ENCODE measurements around the gene SHB. TPM values are rescaled to one million over a fixed set of nuclear protein-coding genes. Genes with fewer than 3 reads are reported as not detected.

Gene SHB
- polyA plus RNA-seq, 4 donors, result 14.8 to 24.6 (median 15.7) TPM

- no peak for DNase-seq (ENCODE audit: low read depth in 4 of 4, low spot score in 3 of 4)
Measured at GRCh38 chr9:38012767-38013450, 56.1 kb downstream of the SHB start.

DNA sequence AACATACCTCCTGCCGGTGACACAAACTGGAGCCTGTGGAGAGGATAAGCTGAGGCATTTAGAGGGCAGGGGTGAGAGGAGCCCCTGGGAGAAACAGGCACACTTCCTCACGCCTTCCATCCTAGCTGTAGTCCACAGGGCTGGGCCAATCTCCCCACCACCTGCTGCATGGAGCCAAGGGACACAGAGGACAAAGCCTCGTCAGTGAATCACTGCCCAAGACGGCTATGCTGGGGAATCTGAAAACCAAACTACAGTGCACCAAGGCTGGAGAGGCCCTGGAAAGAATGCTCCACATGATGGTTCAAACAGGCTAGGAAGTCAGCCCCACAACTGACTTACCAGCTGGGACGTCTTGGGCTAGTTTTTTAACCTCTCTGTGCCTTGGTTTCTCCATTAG is 57.0 kb downstream of the SHB start:
- DNase-seq (ENCODE audit: low read depth in 4 of 4, low spot score in 3 of 4), result no peak

GRCh38 chr9:38010918-38011704 is 57.9 kb downstream of the SHB start:
- no peak for DNase-seq (ENCODE audit: low read depth in 4 of 4, low spot score in 3 of 4)

- DNase-seq (ENCODE audit: low read depth in 4 of 4, low spot score in 3 of 4), result no peak
Measured at GRCh38 chr9:38009990-38010389, 59.0 kb downstream of the SHB start.

GRCh38 chr9:38009035-38009501 is 60.0 kb downstream of the SHB start:
- no peak for DNase-seq (ENCODE audit: low read depth in 4 of 4, low spot score in 3 of 4)

- DNase-seq (ENCODE audit: low read depth in 4 of 4, low spot score in 3 of 4), result no peak
Measured at GRCh38 chr9:38008168-38009034, 60.6 kb downstream of the SHB start.

DNA sequence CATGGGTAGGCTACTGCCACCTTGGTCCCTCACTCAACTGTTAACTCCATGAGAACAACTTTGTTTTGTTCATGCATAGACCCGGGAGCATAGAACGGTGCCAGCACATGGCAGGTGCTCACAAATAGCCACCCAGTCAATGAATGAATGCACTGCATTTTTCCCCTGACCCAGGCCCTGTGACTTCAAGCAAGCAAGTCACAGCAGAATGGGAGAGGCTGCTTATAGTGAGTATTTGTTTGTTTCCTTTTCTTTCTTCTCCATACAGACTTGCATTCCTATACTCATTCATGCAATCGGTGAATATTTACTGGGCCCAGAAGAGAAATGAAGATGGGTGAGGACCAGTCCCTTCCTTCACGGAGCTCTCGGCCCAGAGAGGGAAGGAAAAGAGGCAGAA is 62.0 kb downstream of the SHB start:
- DNase-seq (ENCODE audit: low read depth in 4 of 4, low spot score in 3 of 4), result no peak

- no peak for DNase-seq (ENCODE audit: low read depth in 4 of 4, low spot score in 3 of 4)
Measured at GRCh38 chr9:38006163-38006562, 62.9 kb downstream of the SHB start.

GRCh38 chr9:38004809-38005560 is 64.0 kb downstream of the SHB start:
- DNase-seq (ENCODE audit: low read depth in 4 of 4, low spot score in 3 of 4), result no peak

DNA sequence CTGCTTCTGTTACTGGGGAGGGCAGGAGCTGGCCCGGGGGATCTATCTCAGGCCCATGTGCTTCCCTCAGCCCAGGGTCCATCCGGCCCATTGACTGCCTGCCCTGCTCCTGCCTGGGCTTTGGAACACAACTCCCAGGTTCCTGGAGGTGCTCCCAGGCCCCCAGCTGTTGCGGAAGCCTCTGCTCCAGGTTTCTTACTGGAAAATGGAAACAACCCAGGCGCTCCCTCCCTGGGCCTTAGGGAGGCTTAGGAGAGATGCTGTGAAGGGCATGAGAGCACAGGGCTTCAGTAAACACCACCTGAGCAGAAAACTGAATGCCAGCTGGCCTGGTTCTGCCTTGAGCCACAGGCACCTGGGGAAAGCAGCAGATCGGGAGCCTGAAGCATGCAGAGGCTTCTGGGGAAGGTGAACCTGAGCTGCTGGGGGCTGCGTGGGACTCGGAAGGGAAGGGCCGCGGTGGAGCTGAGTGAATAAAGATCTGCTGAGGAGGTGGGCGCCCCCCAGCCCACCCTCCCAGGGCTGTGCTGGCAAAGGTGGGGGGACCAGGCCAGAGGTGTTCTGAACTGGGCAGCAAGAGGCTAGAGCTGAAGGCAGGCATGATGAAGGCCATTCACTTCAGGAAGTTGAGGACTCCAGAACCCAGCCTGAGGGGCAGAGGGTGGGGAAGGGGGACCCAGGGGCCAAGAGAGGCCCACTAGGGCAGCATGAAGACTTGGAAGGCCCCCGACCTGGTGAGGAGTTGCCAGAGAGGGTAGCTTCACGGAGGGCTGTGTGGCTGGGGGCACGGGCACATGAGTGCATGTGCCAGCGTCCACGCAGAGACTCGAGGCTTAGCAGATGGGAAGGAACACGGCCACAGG is 64.8 kb downstream of the SHB start:
- no peak for DNase-seq (ENCODE audit: low read depth in 4 of 4, low spot score in 3 of 4)

DNA sequence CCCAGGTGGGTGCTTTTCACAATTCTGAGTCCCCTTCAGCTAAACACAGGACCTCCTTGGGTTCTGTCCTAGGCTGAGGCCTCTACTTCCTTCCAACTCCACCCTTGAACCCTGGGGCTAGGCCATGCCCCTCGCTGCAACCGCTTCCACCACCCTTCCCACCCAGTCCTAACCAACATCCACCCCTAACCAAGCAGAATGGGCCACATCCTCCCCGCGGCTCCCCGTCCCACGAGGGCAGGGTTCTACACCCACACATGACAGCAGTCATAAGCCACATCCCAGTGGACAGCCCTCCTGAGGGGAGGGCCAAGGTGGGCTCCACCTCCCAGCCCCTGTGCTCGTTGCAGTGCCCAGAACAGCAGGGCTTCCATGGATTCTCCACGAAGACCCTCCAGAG is 65.8 kb downstream of the SHB start:
- no peak for DNase-seq (ENCODE audit: low read depth in 4 of 4, low spot score in 3 of 4)

DNA sequence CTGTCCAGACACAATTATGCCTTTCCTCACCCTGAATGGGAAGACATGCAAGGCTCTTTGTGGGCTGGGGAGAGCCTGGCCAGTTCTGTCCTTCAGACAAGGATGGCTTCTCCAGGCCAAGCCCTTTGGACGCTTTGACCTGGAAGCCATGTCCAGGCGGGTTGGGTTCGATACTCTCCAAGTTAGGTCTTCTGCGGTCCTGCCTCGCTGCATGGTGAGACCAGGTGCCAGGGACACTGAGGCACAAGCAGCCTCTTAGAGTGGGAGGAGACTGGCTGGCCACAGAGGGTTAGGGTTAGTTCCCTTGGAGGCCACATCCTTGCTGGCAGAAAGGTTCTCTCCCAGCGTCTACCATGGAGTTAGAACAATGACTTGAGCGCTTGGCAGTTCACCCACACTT is 67.6 kb downstream of the SHB start:
- DNase-seq (ENCODE audit: low read depth in 4 of 4, low spot score in 3 of 4), result no peak

GRCh38 chr9:38000735-38001134 is 68.3 kb downstream of the SHB start:
- no peak for DNase-seq (ENCODE audit: low read depth in 4 of 4, low spot score in 3 of 4)

- DNase-seq (ENCODE audit: low read depth in 4 of 4, low spot score in 3 of 4), result no peak
Measured at GRCh38 chr9:38000332-38000731, 68.7 kb downstream of the SHB start.

GRCh38 chr9:37999588-38000189 is 69.3 kb downstream of the SHB start:
- DNase-seq (ENCODE audit: low read depth in 4 of 4, low spot score in 3 of 4), result no peak

- no peak for DNase-seq (ENCODE audit: low read depth in 4 of 4, low spot score in 3 of 4)
Measured at GRCh38 chr9:37998881-37999587, 70.0 kb downstream of the SHB start.

DNA sequence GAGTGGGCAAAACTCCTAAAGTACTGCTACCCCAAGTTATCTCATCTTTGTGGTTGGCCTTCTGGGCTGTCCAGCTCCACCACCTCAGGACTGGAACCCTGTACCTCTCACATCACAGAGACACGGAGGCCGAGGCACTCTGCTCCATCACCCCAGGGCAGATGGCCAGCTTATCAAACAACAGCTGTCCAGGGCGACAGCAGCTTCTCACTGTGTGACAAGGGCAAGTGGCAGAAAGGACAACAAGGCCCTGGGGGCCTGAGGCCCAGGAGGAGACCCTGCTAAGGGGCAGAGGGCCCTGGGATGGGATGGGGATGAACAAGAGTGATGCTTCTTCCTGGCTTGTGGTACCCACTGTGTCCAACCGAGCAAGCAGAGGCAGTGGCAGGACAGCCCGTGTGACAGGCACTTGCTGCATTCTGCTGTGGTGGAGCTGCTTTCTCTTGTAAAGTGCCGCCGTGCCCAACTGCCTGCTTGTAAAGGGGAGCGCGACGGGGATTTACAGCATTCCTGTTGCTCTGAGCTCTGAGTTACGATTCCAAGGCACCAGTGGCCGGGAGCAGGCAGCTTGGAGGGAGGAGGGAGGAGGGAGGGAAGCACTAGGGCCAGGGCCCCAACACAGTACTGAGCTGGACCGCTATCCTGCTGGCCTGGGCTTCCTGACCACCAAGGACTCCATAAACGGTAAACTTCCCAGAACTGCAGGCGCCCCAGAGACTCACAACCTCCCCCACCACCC is 71.2 kb downstream of the SHB start:
- DNase-seq (ENCODE audit: low read depth in 4 of 4, low spot score in 3 of 4), result no peak

- no peak for DNase-seq (ENCODE audit: low read depth in 4 of 4, low spot score in 3 of 4)
Measured at GRCh38 chr9:37996819-37997217, 72.2 kb downstream of the SHB start.

Data from right renal pelvis (tissue), 4 donors.